ENCODE measurements around the gene FOXN3.

- no peak for TF ChIP-seq CTCF (IDR thresholded peaks at IDR 0.05; ENCODE audit: insufficient read depth, low read depth, low read length)
- no peak for TF ChIP-seq EZH2 (IDR thresholded peaks at IDR 0.05; ENCODE audit: insufficient read depth, low read length)
Observed at GRCh38 chr14:89324501-89325298, 92.3 kb downstream of the FOXN3 start.

Data from astrocyte (in vitro differentiated cells and primary cell).